Gastrocnemius medialis (tissue), 4 donors: ENCODE measurements around the gene VDAC1. TPM values are rescaled to one million over a fixed set of nuclear protein-coding genes. Genes with fewer than 3 reads are reported as not detected.

Source experiments
- ATAC-seq, 2 donors: fragments of 150-250 bp; one replicate each; pipeline ENCODE4 v1.9.1; 2016
- DNase-seq, 2 donors: peaks; one replicate each; pipeline ENCODE4 v3.0.0-alpha.2; 2019
- H3K27ac ChIP-seq, 4 donors: fragments of 200-600 bp; sonication (generic); 1 replicate in 1 of 4; 2 replicates in 3 of 4; pipeline ENCODE4 v1.5.1; 2016 to 2018; ENCODE audit warnings: mild to moderate bottlenecking in 2 of 4, moderate library complexity in 1 of 4
- H3K27me3 ChIP-seq, 3 donors: fragments of 200-600 bp; sonication (generic) in 2 of 3; 1 replicate in 1 of 3; 2 replicates in 2 of 3; pipeline versions ENCODE4 v1.5.1 to v1.6.0; 2016 to 2019; ENCODE audit warnings: mild to moderate bottlenecking in 1 of 3, moderate library complexity in 1 of 3
- H3K36me3 ChIP-seq, 2 donors: fragments of 200-600 bp; sonication (generic) in 1 of 2; one replicate each; pipeline ENCODE4 v1.5.1; 2017 to 2018
- H3K4me1 ChIP-seq, 2 donors: fragments of 200-600 bp; sonication (generic) in 1 of 2; one replicate each; pipeline ENCODE4 v1.5.1; 2016 to 2017; ENCODE audit warnings: mild to moderate bottlenecking in 2 of 2
- H3K4me3 ChIP-seq, 4 donors: fragments of 200-600 bp; sonication (generic) in 3 of 4; 1 replicate in 1 of 4; 2 replicates in 3 of 4; pipeline ENCODE4 v1.5.1; 2016 to 2019; ENCODE audit warnings: mild to moderate bottlenecking in 2 of 4
- H3K9me3 ChIP-seq, 3 donors: fragments of 200-600 bp; sonication (generic) in 2 of 3; 1 replicate in 1 of 3; 2 replicates in 2 of 3; pipeline ENCODE4 v1.5.1; 2016 to 2019
- CTCF ChIP-seq, 5 experiments: fragments of 450-650 bp in 3 of 5; fragments of 200-600 bp in 2 of 5; sonication (generic) in 2 of 5; IDR thresholded peaks in 4 of 5; conservative IDR thresholded peaks in 1 of 5; 1 replicate in 4 of 5; 2 replicates in 1 of 5; pipeline ENCODE4 v1.5.1; 2016 to 2019; ENCODE audit warnings: antibody characterized with exemption in 5 of 5, mild to moderate bottlenecking in 3 of 5, moderate library complexity in 3 of 5
- POLR2A ChIP-seq, 2 donors: fragments of 450-650 bp; IDR thresholded peaks; one replicate each; pipeline ENCODE4 v1.6.1; 2017; ENCODE audit warnings: antibody characterized with exemption in 2 of 2, mild to moderate bottlenecking in 2 of 2, moderate library complexity in 2 of 2
- in situ Hi-C, 4 donors: fragments of 200-750 bp; cut with MboI; loops; one replicate each; pipeline versions ENCODE4 v1.15.0 to v1.8.0; 2017; ENCODE audit warnings: low sequenced_read_pairs in 4 of 4
- intact Hi-C: fragments of 100-400 bp; cut with DNase I; formaldehyde crosslinking; loops from one replicate; pipeline ENCODE4 v1.15.1; 2023; ENCODE audit warnings: low total_unique reads
- total RNA-seq, 4 donors: library from RNA; depleted of rRNA; stranded (reverse); fragments of >200 nt; gene quantifications; one replicate each; pipeline versions ENCODE4 v1.1.0 to v1.2.3, GENCODE V29; 2016

VDAC1 gene
- total RNA-seq, 4 donors from 2014 or later: 412 to 611 (median 495) TPM

GRCh38 chr5:134020188-134020587, 15.4 kb upstream of the VDAC1 start:
- no peak for DNase-seq
- no peaks in the 10 kb centered on the region for H3K9me3 ChIP-seq
- H3K4me3 ChIP-seq: no peak overlapping the region
- H3K27ac ChIP-seq: no peak overlapping the region
- no peaks in the 10 kb centered on the region for H3K27me3 ChIP-seq
- intact Hi-C loops: no loop called here
- no peaks in the 10 kb centered on the region for H3K36me3 ChIP-seq
- no peak for ATAC-seq
- in situ Hi-C loops: no loop called here
- H3K4me1 ChIP-seq: peaks cover 0 to 3% of the 10 kb centered on the region in 2 donors
- TF ChIP-seq POLR2A (IDR thresholded peaks at IDR 0.05) (no peak), CTCF (IDR thresholded peaks at IDR 0.05 in 4 of 5, conservative IDR thresholded peaks at IDR 0.05 in 1 of 5) (no peak)

DNA sequence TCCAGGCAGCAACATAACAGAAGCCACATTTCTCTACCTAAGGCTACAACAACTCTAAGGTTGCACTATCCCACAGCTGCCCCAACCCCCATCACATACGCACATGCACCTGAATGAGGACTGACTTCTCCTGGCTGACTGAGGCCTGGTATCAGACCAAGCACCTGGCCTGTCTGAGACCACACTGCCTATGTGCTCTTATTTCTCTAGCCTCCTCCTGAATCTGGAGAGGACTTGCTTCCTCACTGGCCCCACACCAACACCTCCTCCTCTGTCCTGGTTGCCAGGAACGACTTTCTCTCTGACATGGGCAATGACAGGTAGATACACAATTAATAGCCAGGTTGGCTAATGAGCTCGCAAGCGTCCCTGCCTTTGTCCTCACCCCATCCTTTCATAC, 14.9 kb upstream of the VDAC1 start:
- no peak overlapping the region for H3K27ac ChIP-seq
- no peaks in the 10 kb centered on the region for H3K36me3 ChIP-seq
- H3K9me3 ChIP-seq: no peaks in the 10 kb centered on the region
- H3K4me3 ChIP-seq: no peak overlapping the region
- H3K4me1 ChIP-seq: peaks cover 0 to 3% of the 10 kb centered on the region in 2 donors
- DNase-seq (no peak), ATAC-seq (no peak)
- no peaks in the 10 kb centered on the region for H3K27me3 ChIP-seq
- TF ChIP-seq CTCF (IDR thresholded peaks at IDR 0.05 in 4 of 5, conservative IDR thresholded peaks at IDR 0.05 in 1 of 5): no peak
- TF ChIP-seq POLR2A (IDR thresholded peaks at IDR 0.05): no peak
- intact Hi-C loops: no loop called here
- in situ Hi-C loops: no loop called here

DNA sequence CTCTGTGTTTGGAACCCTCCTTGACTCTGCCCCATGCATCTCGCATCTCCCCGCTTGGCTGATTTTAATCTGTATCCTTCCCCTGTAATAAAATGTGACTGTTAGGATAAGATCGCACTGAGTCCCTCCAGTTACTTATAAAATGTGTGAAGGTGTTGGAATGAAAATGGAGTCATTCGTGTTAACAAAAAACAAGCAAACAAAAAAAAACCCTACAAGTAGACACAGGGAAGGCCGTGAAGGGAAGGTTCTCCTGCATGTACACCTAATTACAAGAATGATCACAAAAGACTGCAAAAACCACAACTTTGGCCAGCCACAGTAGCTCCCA, 14.2 kb upstream of the VDAC1 start:
- Histone ChIP-seq H3K27ac (no peak overlapping the region), H3K27me3 (no peaks in the 10 kb centered on the region), H3K4me1 (peaks cover 0 to 3% of the 10 kb centered on the region in 2 donors), H3K4me3 (no peak overlapping the region), H3K36me3 (no peaks in the 10 kb centered on the region), H3K9me3 (no peaks in the 10 kb centered on the region)
- DNase-seq (no peak), ATAC-seq (no peak)
- intact Hi-C loops (no loop called here), in situ Hi-C loops (no loop called here)
- TF ChIP-seq POLR2A (IDR thresholded peaks at IDR 0.05) (no peak), CTCF (IDR thresholded peaks at IDR 0.05 in 4 of 5, conservative IDR thresholded peaks at IDR 0.05 in 1 of 5) (no peak)

DNA sequence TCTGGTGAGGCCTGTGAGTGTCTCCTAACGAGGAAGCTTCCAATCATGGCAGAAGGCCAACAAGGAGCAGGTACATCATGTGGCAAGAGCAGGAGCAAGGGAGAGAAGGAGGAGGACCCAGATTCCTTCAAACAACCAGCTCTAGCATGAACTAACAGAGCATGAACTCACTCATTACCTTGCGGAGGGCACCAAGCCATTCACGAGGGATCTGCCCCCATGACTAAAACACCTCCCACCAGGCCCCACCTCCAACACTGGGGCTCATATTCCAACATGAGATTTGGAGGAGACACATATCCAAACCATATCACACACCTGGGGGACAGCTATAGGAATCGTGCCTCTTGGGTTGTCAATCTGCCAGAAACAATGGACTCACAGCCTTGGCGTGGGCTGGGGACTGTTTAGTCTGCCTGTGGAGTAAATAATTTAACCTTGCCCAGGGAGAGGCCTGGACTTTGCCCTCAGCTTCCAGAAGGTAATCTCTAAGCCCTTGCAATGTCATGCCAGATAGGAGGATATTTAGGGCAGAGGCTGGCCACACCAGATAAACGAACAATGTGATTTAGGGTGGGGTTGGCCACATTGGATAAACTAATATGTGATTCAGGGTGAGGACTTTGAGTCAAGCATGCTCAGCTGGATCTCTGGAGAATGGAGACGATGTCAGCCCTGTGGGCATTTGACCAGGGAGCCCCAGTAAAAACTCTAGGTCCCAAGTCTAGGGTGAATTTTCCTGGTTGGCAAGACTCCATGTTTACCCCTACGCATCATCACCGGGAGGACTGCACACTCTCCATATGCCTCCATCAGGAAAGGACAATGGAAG, 13.6 kb upstream of the VDAC1 start:
- Histone ChIP-seq H3K4me1 (peaks cover 0 to 3% of the 10 kb centered on the region in 2 donors), H3K4me3 (no peak overlapping the region), H3K9me3 (no peaks in the 10 kb centered on the region), H3K27me3 (no peaks in the 10 kb centered on the region), H3K27ac (no peak overlapping the region), H3K36me3 (no peaks in the 10 kb centered on the region)
- intact Hi-C loops: no loop called here
- ATAC-seq (no peak), DNase-seq (no peak)
- TF ChIP-seq CTCF (IDR thresholded peaks at IDR 0.05 in 4 of 5, conservative IDR thresholded peaks at IDR 0.05 in 1 of 5) (no peak), POLR2A (IDR thresholded peaks at IDR 0.05) (no peak)
- in situ Hi-C loops: no loop called here
